Right renal pelvis (tissue), 4 donors: ENCODE data around the gene ZFAND2A. TPM values are rescaled to one million over a fixed set of nuclear protein-coding genes. Genes with fewer than 3 reads are reported as not detected.
A peak's percentile ranks its signal among the peaks of the same experiment; 100 is the strongest.
"Not testable (repeated sequence)": the region's sequence is repeated elsewhere in the genome, so short reads cannot be mapped to it uniquely, and the experiment has no call there.

ENCODE experiments used
- DNase-seq, 4 donors: peaks; one replicate each; pipeline ENCODE4 v3.0.0-alpha.2; 2013; ENCODE audit warnings: low read depth in 4 of 4, low spot score in 3 of 4, missing footprints in 1 of 4
- polyA plus RNA-seq, 4 donors: library from polyadenylated mRNA; unstranded; fragments of 120-200 nt; gene quantifications; one replicate each; pipeline ENCODE4 v1.2.1, GENCODE V29; 2013; ENCODE audit not compliant: insufficient read length in 4 of 4

ZFAND2A gene
- polyA plus RNA-seq, 4 donors = 18.4 to 27.2 (median 23.6) TPM

GRCh38 chr7:1175967-1176851 lies 16.2 kb upstream of the ZFAND2A start:
- DNase-seq = peak; percentile 49 to 79 (median 62)

GRCh38 chr7:1175597-1175966 lies 15.6 kb upstream of the ZFAND2A start:
- DNase-seq = no peak

GRCh38 chr7:1174881-1175596 lies 15.0 kb upstream of the ZFAND2A start:
- DNase-seq = no peak

GRCh38 chr7:1174002-1174401 lies 14.0 kb upstream of the ZFAND2A start:
- no peak for DNase-seq

- no peak for DNase-seq
These were observed 12.9 kb upstream of the ZFAND2A start for GRCh38 chr7:1172666-1173523.

- not testable (repeated sequence) for DNase-seq
These were observed 11.5 kb upstream of the ZFAND2A start for GRCh38 chr7:1171516-1171915.

GRCh38 chr7:1170741-1171501 lies 10.9 kb upstream of the ZFAND2A start:
- no peak for DNase-seq

- peak in 2 of 4 donors; percentile 47 to 75 for DNase-seq
These were observed 9.7 kb upstream of the ZFAND2A start for GRCh38 chr7:1169409-1170368.

- DNase-seq = no peak
These were observed 8.4 kb upstream of the ZFAND2A start for GRCh38 chr7:1168422-1168821.

GRCh38 chr7:1164436-1164835 lies 4.4 kb upstream of the ZFAND2A start:
- DNase-seq = no peak

- no peak for DNase-seq
These were observed 3.1 kb upstream of the ZFAND2A start for GRCh38 chr7:1163121-1163520.

GRCh38 chr7:1160670-1161021 lies 650 bp upstream of the ZFAND2A start:
- DNase-seq = no peak

GRCh38 chr7:1159231-1159630 lies 765 bp downstream of the ZFAND2A start:
- DNase-seq = not testable (repeated sequence)

GRCh38 chr7:1158203-1159126 lies 1.5 kb downstream of the ZFAND2A start:
- no peak for DNase-seq

- DNase-seq = no peak
These were observed 3.0 kb downstream of the ZFAND2A start for GRCh38 chr7:1156782-1157535.

- not testable (repeated sequence) for DNase-seq
These were observed 3.9 kb downstream of the ZFAND2A start for GRCh38 chr7:1155818-1156781.
